NCI-H146 treated with DMSO at 0.1 percent for 48 hours (cell line): ENCODE measurements around the gene CIT.
"Not testable (repeated sequence)": the region's sequence is repeated elsewhere in the genome, so short reads cannot be mapped to it uniquely, and the experiment has no call there.

Experiments used
- DNase-seq: peaks from one replicate; lab custom pipeline; 2025; ENCODE audit not compliant: unreplicated experiment; lab: John Stamatoyannopoulos, UW

Gene CIT

GRCh38 chr12:119679081-119679480 lies 198.0 kb downstream of the CIT start:
- DNase-seq, result peak; percentile 89

GRCh38 chr12:119678459-119678858 lies 198.7 kb downstream of the CIT start:
- DNase-seq, result no peak

- no peak for DNase-seq
These were observed 200.5 kb downstream of the CIT start for GRCh38 chr12:119676573-119676972.

GRCh38 chr12:119676022-119676421 lies 201.1 kb downstream of the CIT start:
- no peak for DNase-seq

GRCh38 chr12:119674560-119674959 lies 202.6 kb downstream of the CIT start:
- no peak for DNase-seq

- DNase-seq, result no peak
These were observed 203.5 kb downstream of the CIT start for GRCh38 chr12:119673634-119674033.

- DNase-seq, result no peak
These were observed 204.9 kb downstream of the CIT start for GRCh38 chr12:119672194-119672593.

- DNase-seq, result no peak
These were observed 206.1 kb downstream of the CIT start for GRCh38 chr12:119671070-119671469.

- peak; percentile 75 for DNase-seq
These were observed 207.2 kb downstream of the CIT start for GRCh38 chr12:119669744-119670472.

GRCh38 chr12:119668324-119668841 lies 208.7 kb downstream of the CIT start:
- peak; percentile 8 for DNase-seq

GRCh38 chr12:119667577-119668323 lies 209.4 kb downstream of the CIT start, which contains the start of gene PRKAB1:
TSS of gene PRKAB1 (plus strand) at chr12:119668133. CDS start at chr12:119668245, 112 bp downstream.
- DNase-seq, result peak; percentile 93

GRCh38 chr12:119666900-119667576 lies 210.1 kb downstream of the CIT start:
- no peak for DNase-seq

- no peak for DNase-seq
These were observed 210.8 kb downstream of the CIT start for GRCh38 chr12:119666226-119666795.

GRCh38 chr12:119665164-119665929 lies 211.8 kb downstream of the CIT start:
- no peak for DNase-seq

GRCh38 chr12:119664642-119665041 lies 212.5 kb downstream of the CIT start:
- no peak for DNase-seq

GRCh38 chr12:119661882-119662281 lies 215.2 kb downstream of the CIT start:
- peak; percentile 27 for DNase-seq

- DNase-seq, result no peak
These were observed 217.0 kb downstream of the CIT start for GRCh38 chr12:119660076-119660475.

- DNase-seq, result peak; percentile 23
These were observed 217.7 kb downstream of the CIT start for GRCh38 chr12:119659289-119659897.

- not testable (repeated sequence) for DNase-seq
These were observed 219.0 kb downstream of the CIT start for GRCh38 chr12:119658166-119658565.

- not testable (repeated sequence) for DNase-seq
These were observed 220.1 kb downstream of the CIT start for GRCh38 chr12:119657001-119657400.
